Activated B cell treated with CpG ODN at 0.5 μM for 24 hours (primary cell): Measurements from ENCODE around the gene PRKN. TPM values are rescaled to one million over a fixed set of nuclear protein-coding genes. Genes with fewer than 3 reads are reported as not detected.

Experiments used
- ATAC-seq: fragments of 200-7000 bp; cut with Tn5 transposase; one replicate; pipeline ENCODE4 v1.10.0; 2021; ENCODE audit warnings: low read depth, mild to moderate bottlenecking, moderate library complexity
- CTCF ChIA-PET: fragments of 350-600 bp; sonication (Branson Sonifier 250); formaldehyde crosslinking; loops from one replicate; lab custom pipeline; 2021; ENCODE audit warnings: antibody characterized with exemption; lab: Charles Lee
- POLR2A ChIA-PET: fragments of 350-600 bp; sonication (Branson Sonifier 250); formaldehyde crosslinking; loops from one replicate; lab custom pipeline; 2021; ENCODE audit warnings: antibody characterized with exemption; lab: Charles Lee
- DNase-seq: peaks from one replicate; pipeline ENCODE4 v3.0.0; 2022
- H3K27ac Mint-ChIP-seq: one replicate; pipeline ENCODE4 v1.8.0; 2020; ENCODE audit warnings: mixed read lengths
- H3K27me3 Mint-ChIP-seq: one replicate; pipeline ENCODE4 v1.8.0; 2021; ENCODE audit warnings: mixed read lengths
- H3K36me3 Mint-ChIP-seq: one replicate; pipeline ENCODE4 v1.8.0; 2021; ENCODE audit warnings: low read depth, mixed read lengths
- H3K4me1 Mint-ChIP-seq: one replicate; pipeline ENCODE4 v1.8.0; 2021; ENCODE audit warnings: mixed read lengths
- H3K4me3 Mint-ChIP-seq: one replicate; pipeline ENCODE4 v1.8.0; 2020; ENCODE audit warnings: mild to moderate bottlenecking, mixed read lengths
- H3K9me3 Mint-ChIP-seq: one replicate; pipeline ENCODE4 v1.8.0; 2020; ENCODE audit warnings: mixed read lengths
- intact Hi-C: fragments of 100-400 bp; cut with micrococcal nuclease; formaldehyde crosslinking; loops from one replicate; pipeline ENCODE4 v1.15.1; 2024
- total RNA-seq: library from RNA; stranded (reverse); gene quantifications from 2 replicates; pipeline ENCODE4 v1.2.3, GENCODE V29; 2022
- TF ChIP-seq, protein P1 (sequence below): fragments of 200-600 bp; IDR thresholded peaks from one replicate; pipeline ENCODE4 v1.8.0; 2022; ENCODE audit warnings: antibody characterized with exemption, mild to moderate bottlenecking

Gene PRKN
- total RNA-seq, 1 donor from 2014 or later, result 2.3 TPM

DNA sequence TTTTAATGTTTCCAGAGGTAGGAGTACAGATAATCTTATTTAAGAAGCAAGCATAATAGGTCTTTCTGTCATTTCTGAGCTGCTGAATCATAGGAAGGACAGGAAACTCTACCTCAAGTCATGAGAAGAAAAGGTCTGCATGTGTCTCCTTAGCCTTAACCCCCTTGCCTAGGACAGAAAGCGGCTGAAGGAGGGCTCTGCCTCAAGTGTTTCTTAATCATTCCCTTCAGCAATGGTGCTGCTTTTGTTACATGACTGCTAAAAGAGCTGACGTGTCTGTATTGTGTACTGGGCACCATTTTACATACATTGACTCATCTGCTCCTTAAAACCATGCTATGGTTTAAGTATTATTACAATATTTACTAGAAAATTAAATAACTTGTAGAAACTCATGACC lies 889.7 kb downstream of the PRKN start:
- no peak for ATAC-seq
- DNase-seq, result no peak
- ChIA-PET CTCF (interaction anchor here (0.7 kb wide), 1 partner anchor 717 kb away, joined by 3 read pairs; no protein-coding TSS in a partner anchor), POLR2A (no interaction called here)
- Mint-ChIP-seq H3K9me3 (no peaks in the 10 kb centered on the region), H3K27me3 (no peaks in the 10 kb centered on the region), H3K4me1 (no peaks in the 10 kb centered on the region), H3K27ac (no peak overlapping the region), H3K36me3 (no peaks in the 10 kb centered on the region), H3K4me3 (no peak overlapping the region)
- TF ChIP-seq, protein P1, sequence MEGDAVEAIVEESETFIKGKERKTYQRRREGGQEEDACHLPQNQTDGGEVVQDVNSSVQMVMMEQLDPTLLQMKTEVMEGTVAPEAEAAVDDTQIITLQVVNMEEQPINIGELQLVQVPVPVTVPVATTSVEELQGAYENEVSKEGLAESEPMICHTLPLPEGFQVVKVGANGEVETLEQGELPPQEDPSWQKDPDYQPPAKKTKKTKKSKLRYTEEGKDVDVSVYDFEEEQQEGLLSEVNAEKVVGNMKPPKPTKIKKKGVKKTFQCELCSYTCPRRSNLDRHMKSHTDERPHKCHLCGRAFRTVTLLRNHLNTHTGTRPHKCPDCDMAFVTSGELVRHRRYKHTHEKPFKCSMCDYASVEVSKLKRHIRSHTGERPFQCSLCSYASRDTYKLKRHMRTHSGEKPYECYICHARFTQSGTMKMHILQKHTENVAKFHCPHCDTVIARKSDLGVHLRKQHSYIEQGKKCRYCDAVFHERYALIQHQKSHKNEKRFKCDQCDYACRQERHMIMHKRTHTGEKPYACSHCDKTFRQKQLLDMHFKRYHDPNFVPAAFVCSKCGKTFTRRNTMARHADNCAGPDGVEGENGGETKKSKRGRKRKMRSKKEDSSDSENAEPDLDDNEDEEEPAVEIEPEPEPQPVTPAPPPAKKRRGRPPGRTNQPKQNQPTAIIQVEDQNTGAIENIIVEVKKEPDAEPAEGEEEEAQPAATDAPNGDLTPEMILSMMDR, result no peak
- intact Hi-C loops, result no loop called here

DNA sequence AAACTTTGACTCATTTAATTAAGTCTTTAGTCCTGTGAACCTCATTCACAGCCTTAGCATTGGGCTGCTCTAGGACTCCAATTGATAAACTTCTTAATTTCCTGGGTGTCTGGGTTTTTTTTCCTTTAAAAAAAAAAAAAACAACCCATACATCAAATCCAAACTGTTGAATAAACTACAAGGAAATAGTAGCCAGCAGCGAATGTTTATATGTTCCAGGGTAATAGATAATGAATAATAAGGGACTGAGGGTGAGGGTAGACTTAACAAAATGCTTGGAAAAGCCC lies 890.2 kb downstream of the PRKN start:
- POLR2A ChIA-PET, result no interaction called here
- CTCF ChIA-PET, result interaction anchor here (0.7 kb wide), 1 partner anchor 718 kb away, joined by 3 read pairs; no protein-coding TSS in a partner anchor
- H3K36me3 Mint-ChIP-seq, result no peaks in the 10 kb centered on the region
- H3K4me1 Mint-ChIP-seq, result no peaks in the 10 kb centered on the region
- intact Hi-C loops, result no loop called here
- DNase-seq, result no peak
- no peak for ATAC-seq
- H3K4me3 Mint-ChIP-seq, result no peak overlapping the region
- TF ChIP-seq, protein P1, result no peak
- no peak overlapping the region for H3K27ac Mint-ChIP-seq
- H3K27me3 Mint-ChIP-seq, result no peaks in the 10 kb centered on the region
- no peaks in the 10 kb centered on the region for H3K9me3 Mint-ChIP-seq

GRCh38 chr6:161836643-161837448 lies 890.7 kb downstream of the PRKN start:
- no peaks in the 10 kb centered on the region for H3K36me3 Mint-ChIP-seq
- TF ChIP-seq, protein P1, result no peak
- intact Hi-C loops, result no loop called here
- no peak overlapping the region for H3K27ac Mint-ChIP-seq
- DNase-seq (no peak), ATAC-seq (no peak)
- ChIA-PET CTCF (no interaction called here), POLR2A (no interaction called here)
- H3K9me3 Mint-ChIP-seq, result no peaks in the 10 kb centered on the region
- no peaks in the 10 kb centered on the region for H3K4me1 Mint-ChIP-seq
- no peak overlapping the region for H3K4me3 Mint-ChIP-seq
- H3K27me3 Mint-ChIP-seq, result no peaks in the 10 kb centered on the region

DNA sequence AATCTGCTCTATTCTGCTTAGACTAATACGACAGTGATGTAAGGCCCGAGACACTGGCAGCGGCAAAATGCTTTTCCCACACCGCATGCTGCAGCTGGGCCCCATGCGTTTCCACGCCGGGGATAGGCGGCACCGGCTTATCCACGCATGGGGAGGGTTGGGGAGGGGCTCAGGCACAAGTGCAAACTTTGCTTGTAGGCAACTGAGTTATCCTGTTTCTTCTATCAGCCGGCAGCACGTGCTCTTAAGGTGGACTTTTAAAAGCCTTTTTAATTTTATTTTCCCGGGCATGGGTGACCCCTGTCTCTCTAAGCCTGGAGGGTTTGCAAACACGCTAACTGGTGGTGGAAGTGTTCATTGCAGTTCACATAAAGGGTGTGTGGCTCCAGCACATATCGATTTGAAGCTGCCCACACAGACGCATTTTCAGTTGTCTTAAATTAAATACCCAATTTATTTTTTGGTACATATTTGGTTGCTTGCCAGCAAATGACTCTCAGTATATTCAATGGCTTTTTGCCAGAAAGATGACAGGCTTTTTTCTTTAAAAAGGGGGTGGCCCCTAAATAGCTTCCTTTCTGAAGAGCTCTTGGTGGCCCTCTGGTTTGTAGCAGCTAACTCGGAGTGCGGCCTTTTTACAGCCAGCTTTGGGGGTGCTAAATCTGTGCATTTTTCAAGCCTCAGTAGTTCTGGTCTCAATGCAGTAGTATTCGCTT lies 891.9 kb downstream of the PRKN start:
- POLR2A ChIA-PET, result no interaction called here
- DNase-seq, result no peak
- CTCF ChIA-PET, result no interaction called here
- Mint-ChIP-seq H3K36me3 (no peaks in the 10 kb centered on the region), H3K4me1 (no peaks in the 10 kb centered on the region), H3K27ac (no peak overlapping the region), H3K9me3 (no peaks in the 10 kb centered on the region), H3K27me3 (peaks cover 2% of the 10 kb centered on the region), H3K4me3 (no peak overlapping the region)
- ATAC-seq, result no peak
- TF ChIP-seq, protein P1, result no peak
- intact Hi-C loops, result no loop called here

GRCh38 chr6:161834426-161834825 lies 893.1 kb downstream of the PRKN start:
- POLR2A ChIA-PET, result no interaction called here
- Mint-ChIP-seq H3K4me1 (no peaks in the 10 kb centered on the region), H3K9me3 (no peaks in the 10 kb centered on the region), H3K36me3 (no peaks in the 10 kb centered on the region), H3K27ac (no peak overlapping the region), H3K4me3 (no peak overlapping the region), H3K27me3 (peaks cover 2% of the 10 kb centered on the region)
- CTCF ChIA-PET, result no interaction called here
- intact Hi-C loops, result no loop called here
- TF ChIP-seq, protein P1, result no peak
- ATAC-seq, result no peak
- DNase-seq, result no peak
